SIG-M5 treated with dmso at 0.1 percent for 504 hours (cell line): ENCODE results near the gene PACS2.
"Not testable (repeated sequence)": the region's sequence is repeated elsewhere in the genome, so short reads cannot be mapped to it uniquely, and the experiment has no call there.

Experiments used
- DNase-seq: peaks from one replicate; lab custom pipeline; 2025; ENCODE audit not compliant: unreplicated experiment; lab: John Stamatoyannopoulos, UW

Gene PACS2

GRCh38 chr14:105329411-105330150 lies 15.0 kb downstream of the PACS2 start:
- no peak for DNase-seq

DNA sequence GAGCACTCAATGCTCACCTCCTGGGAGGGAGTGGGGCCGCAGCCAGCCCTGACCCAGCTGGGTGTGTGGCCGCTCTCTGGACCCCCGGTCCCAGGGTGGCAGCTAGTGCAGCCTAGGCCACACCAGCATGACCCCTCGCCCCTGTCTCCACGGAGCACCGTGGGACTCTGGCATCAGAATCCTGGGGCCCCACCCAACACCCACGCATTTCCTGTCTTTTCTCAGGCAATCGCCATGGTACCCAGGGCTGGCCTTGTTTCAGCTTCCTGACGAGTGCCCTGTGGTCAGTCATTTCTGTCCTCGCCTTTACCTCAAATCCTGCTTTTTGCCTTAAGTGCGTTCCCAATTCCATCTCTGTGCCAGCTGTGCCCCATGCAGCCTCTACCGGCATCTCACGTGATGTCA lies 15.9 kb downstream of the PACS2 start:
- DNase-seq: no peak

- no peak for DNase-seq
Measured at GRCh38 chr14:105331575-105332349, 17.2 kb downstream of the PACS2 start.

DNA sequence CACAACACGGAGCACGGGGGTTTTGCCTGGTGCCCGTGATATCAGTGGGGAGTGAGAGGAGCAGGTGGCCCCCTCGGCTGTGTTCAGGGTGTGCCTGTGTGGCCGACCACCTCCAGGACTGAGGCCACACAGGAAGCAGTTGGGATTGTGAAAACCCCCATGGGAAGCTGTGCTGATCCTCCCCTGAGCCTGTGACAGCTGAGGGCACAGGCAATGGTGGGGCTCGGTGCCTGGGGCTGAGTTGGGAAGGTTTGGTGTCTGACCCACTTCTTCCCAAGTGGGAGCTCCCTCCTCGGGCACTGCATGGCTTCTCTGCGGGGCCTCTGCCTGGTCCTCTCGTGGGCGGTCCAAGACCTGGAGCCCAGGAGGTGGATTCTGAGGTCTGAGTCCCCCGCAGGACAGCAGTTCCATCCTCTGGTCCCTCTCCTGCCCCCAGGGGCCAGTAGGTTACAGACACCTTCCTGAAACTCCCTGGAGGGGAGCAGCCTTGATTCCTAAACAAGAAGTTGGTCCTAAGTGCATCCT lies 17.9 kb downstream of the PACS2 start:
- no peak for DNase-seq

- DNase-seq: no peak
Measured at GRCh38 chr14:105333020-105333490, 18.5 kb downstream of the PACS2 start.

DNA sequence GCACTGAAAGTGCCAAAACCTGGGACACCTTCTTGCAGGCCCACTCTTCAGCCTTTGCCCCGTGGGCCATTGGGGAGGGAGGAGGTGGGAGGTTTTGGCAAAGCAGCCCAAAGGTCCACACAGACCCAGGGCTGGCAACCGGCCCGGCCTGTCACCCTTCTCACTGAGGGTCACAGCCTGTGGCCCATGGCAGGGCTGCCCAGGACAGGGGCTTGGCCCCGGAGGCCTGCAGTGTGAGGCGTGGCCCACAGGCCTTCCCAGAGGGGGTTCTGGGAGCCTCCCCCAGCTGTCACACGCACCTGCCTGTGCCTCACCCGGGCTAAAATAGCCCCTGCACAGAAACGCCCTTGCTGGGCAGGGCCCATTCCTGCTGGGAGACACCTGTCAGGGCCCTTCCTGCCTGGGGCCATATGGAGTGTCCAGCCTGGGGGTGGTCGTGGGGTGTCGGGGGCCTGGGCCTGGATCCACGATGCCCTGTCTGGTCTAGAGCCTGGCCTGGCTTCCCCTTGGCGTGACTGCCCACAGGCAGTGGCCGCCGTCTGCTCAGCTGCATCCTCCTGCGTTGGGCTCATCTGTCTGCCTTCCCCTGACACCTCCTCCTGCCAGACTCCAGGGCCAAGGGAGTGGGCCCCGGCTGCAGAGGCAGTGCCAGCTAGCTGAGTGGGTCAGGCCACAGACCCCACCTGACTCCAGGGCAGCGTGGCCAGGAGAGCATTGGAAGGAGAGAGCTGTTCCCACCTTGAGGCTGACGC lies 19.2 kb downstream of the PACS2 start:
- DNase-seq: no peak

DNA sequence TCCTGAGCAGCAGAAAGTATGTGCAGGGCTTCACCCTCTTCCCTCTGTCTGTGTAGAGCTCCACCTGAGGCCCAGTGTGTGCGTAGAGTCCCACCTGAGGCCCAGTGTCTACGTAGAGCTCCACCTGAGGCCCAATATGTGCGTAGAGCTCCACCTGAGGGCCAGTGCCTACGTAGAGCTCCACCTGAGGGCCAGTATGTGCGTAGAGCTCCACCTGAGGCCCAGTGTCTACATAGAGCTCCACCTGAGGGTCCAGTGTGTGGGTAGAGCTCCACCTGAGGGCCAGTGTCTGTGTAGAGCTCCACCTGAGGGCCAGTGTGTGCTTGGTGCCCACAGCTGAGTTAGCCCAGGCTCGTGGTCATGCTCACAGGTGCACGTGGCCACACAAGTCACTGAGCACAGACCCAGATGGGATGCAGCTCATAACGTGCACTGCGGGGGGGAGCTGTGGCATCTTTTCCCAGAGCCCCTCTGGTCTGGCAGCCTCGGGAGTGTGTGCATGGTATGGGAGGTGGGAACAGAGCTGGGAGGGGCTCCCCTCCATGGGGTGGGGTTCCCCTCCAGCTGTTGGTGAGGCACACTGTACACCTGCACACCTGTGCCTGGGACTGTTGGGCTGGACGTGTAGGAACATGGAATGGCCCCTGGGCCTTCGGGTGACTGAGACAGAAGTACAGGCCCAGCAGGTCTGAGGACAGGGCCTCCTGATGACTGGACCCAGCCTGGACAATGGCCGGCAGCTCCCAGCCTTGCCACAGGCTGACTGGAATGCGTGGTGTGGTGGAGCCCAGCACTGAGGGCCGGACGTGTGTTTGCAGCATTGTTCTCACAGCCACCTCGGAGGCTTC lies 20.1 kb downstream of the PACS2 start:
- no peak for DNase-seq

- not testable (repeated sequence) for DNase-seq
Measured at GRCh38 chr14:105335231-105335542, 20.6 kb downstream of the PACS2 start.

- no peak for DNase-seq
Measured at GRCh38 chr14:105335735-105336476, 21.4 kb downstream of the PACS2 start.

DNA sequence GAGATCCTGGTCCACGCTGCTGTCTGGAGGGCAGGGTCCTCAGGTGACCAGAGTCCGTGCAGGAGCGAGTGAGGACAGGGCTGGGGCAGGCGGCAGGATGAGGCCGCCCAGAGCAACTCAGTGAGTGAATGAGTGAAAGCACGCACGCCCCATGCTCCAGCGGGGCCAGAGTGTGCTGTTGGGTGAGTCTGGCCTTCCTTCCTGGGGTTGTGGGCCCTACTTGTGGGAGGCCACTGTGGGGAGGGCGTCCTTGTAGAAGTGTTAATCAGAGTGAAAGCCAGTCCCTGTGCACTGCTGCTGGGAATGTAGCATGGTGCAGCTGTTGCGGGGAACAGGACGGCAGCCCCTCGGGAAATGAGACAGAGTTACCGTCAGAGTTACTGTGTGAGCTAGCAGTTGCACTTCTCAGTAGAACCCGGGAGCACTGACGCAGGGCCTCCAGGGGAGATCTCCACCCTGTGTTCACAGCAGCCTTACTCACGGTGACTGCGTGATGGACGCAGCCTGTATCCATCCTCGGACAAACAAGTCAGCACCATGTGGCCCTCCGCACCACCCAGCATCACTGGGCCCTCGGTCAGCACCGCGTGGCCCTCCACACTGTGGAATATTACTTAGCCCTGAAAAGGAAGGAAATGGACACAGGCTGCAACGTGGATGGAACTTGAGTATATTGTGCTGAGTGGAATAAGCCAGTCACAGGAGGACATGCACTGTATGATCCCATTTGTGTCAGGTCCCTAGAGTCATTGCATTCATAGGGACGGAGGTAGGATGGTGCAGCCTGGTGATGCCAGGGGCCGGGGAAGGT lies 22.1 kb downstream of the PACS2 start:
- no peak for DNase-seq

GRCh38 chr14:105337433-105337832 lies 22.9 kb downstream of the PACS2 start:
- no peak for DNase-seq

GRCh38 chr14:105337966-105338741 lies 23.6 kb downstream of the PACS2 start:
- no peak for DNase-seq

DNA sequence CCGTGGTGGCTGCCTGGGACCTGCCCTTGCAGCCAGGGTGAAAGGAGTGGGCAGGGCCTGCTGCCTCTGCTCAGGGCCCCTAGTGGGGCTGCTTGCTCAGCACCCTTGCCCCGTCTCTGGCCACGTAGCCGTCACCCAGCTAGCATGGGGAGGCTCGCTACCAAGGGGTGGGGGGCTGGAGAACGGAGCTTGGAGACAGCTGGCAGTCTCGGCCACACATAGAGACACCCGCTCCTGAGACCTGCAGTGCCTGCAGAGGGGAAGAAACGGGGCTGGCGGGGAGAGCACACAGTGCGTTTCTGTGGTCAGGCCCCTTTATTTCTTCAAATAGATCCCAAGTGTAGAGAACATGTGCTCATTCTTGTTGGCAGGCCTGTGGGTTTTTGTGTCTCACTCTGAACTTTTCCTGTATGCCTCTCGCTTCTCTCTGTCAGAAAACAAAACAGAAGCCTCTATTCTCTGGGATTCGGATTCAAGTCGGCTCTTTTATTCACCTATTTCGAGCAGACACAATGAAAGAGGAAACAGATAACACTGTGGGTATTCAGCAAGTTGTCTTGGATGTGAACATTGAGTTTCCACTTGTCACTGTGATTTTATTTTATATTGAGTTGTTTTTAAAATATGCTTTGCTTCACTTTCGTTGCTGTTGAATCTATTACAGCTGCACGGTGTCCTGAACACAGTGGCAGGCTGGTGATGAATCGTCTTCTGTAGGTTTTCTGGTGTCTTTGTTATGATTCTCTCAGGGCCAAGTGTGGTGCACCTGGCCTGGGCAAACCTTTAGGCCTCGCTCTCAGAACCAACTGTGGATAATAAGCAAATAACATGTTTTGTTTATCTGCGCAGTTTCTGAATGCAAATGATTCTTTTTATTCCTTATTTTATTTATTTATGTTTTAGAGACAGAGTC lies 26.5 kb downstream of the PACS2 start:
- DNase-seq: no peak

- no peak for DNase-seq
Measured at GRCh38 chr14:105343194-105343593, 28.6 kb downstream of the PACS2 start.

DNA sequence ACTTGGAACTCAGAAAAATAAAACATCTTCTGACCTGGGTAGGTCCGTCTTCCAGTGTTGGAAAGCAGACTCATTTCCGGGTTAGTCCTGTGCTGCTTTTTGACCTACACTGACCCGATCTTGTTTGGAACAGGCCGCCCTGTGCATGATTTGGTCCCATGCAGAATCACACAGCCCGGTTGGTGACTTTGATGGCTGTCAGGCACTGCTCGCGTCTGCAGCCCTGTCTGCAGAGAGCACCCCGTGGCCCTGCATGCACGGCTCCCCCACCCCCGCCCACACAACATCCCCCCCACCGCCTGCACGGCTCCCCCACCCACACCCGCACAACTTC lies 31.6 kb downstream of the PACS2 start:
- no peak for DNase-seq

DNA sequence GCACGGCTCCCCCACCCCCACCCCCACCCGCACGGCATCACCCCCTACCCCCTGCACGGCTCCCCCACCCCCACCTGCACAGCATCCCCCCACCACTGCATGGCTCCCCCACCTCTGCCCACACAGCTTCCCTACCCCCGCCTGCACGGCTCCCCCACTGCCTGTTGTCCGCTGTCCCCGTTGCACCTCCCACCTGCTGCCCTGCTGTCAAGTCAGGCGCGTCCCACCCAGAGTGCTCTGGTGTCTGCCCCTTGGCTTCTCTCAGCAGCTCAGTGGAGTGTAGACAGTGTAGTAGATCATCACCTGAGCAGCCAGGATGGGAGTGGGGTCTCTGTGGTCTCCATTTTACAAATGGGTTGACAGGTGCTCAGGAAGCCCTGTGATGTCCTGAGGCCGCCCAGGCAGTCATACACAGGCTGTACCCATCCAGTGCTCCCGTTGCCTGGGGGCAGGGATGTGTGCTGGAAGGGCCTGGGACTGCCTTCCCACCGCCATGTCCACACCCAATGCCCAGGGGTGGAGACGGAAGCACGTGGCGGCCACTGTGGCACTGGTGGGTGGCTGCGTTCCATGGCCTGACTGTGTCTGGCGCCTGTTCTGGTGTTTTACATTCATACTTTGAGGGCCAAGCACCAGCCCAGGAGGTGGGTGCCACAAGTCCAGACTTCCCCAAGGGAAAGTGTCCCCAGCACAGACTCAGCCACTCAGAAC lies 32.5 kb downstream of the PACS2 start:
- no peak for DNase-seq

- no peak for DNase-seq
Measured at GRCh38 chr14:105347587-105347968, 33.0 kb downstream of the PACS2 start.
